ENCODE measurements around the gene PHACTR3. TPM values are rescaled to one million over a fixed set of nuclear protein-coding genes. Genes with fewer than 3 reads are reported as not detected.

Gene PHACTR3
- total and polyA plus RNA-seq, 2 of the 8 experiments (the other 6 are each of a cell fraction or from before 2014, with no cell fraction given): 0.05 to 0.13 TPM

GRCh38 chr20:59664421-59664941 lies 60.1 kb downstream of the PHACTR3 start:
- Histone ChIP-seq H2AFZ (ENCODE audit: low read length) (no peak overlapping the region), H2BK12ac (ENCODE audit: low read depth, low read length) (no peak overlapping the region), H3K9ac (replicated peaks in 1 of 4; ENCODE audit: extremely low read depth in 1 of 4, low read depth in 3 of 4, low read length in 3 of 4) (no peak overlapping the region), H3K36me3 (ENCODE audit: control insufficient read depth in 2 of 4, insufficient read depth in 4 of 4, low read length in 3 of 4) (no peaks in the 10 kb centered on the region), H3K56ac (replicated peaks; ENCODE audit: insufficient read length, low read depth, low read length) (no peak overlapping the region), H3K23ac (ENCODE audit: insufficient read length) (no peak overlapping the region), H3K27ac (ENCODE audit: low read depth, low read length) (no peak overlapping the region), H3K18ac (ENCODE audit: extremely low read depth, low read length) (no peak overlapping the region), H2BK120ac (replicated peaks; ENCODE audit: low read depth, low read length) (no peak overlapping the region), H3K4me3 (ENCODE audit: extremely low read depth in 1 of 4, insufficient read depth in 2 of 4, low read depth in 3 of 4, low read length in 4 of 4) (no peak overlapping the region), H3K4ac (replicated peaks; ENCODE audit: insufficient read length, low read depth, low read length) (no peak overlapping the region), H4K20me1 (replicated peaks in 1 of 2; ENCODE audit: control insufficient read depth in 1 of 2, insufficient read depth in 2 of 2, low read length in 2 of 2) (no peaks in the 10 kb centered on the region), H2BK20ac (ENCODE audit: low read length) (no peak overlapping the region), H3K23me2 (ENCODE audit: low read depth, low read length) (no peaks in the 10 kb centered on the region), H3K27me3 (replicated peaks in 1 of 4; ENCODE audit: control insufficient read depth in 3 of 4, extremely low read depth in 1 of 4, insufficient read depth in 3 of 4, low read length in 3 of 4) (no peaks in the 10 kb centered on the region), H4K8ac (ENCODE audit: extremely low read depth, insufficient read depth, low read length) (no peak overlapping the region), H3K4me2 (ENCODE audit: insufficient read depth in 1 of 2, low read depth in 2 of 2, low read length in 2 of 2) (no peak overlapping the region), H4K91ac (replicated peaks; ENCODE audit: insufficient read length, low read length) (no peak overlapping the region), H2BK15ac (ENCODE audit: low read length) (no peak overlapping the region), H3K9me3 (ENCODE audit: insufficient read depth in 2 of 2, low read depth in 1 of 2, low read length in 1 of 2) (peaks cover 94 to 99% of the 10 kb centered on the region in 2 experiments), H2AK5ac (ENCODE audit: low read depth, low read length) (no peak overlapping the region), H2BK5ac (ENCODE audit: low read depth, low read length) (no peak overlapping the region), H4K5ac (ENCODE audit: insufficient read length, low read depth, low read length) (no peak overlapping the region), H3K79me1 (ENCODE audit: low read depth, low read length) (no peaks in the 10 kb centered on the region), H3K4me1 (replicated peaks in 1 of 4; ENCODE audit: control insufficient read depth in 3 of 4, insufficient read depth in 4 of 4, low read length in 3 of 4) (no peaks in the 10 kb centered on the region), H3K79me2 (ENCODE audit: control insufficient read depth in 1 of 2, insufficient read depth in 2 of 2, low read length in 2 of 2) (no peaks in the 10 kb centered on the region), H3K14ac (ENCODE audit: insufficient read length) (no peak overlapping the region)
- WGBS, 2 experiments (ENCODE audit: extremely low coverage in 1 of 2, insufficient coverage in 1 of 2, insufficient read length in 1 of 2, insufficient replicate concordance in 2 of 2, low coverage in 1 of 2, low lambda C conversion rate in 2 of 2, missing lambda C conversion rate in 1 of 2): 86% methylated on average over 11 of the region's 11 CpGs; no CpG with 5 or more reads in 1 of the 2 experiments
- TF ChIP-seq SAP30 (IDR thresholded peaks at IDR 0.05; ENCODE audit: insufficient read depth, insufficient replicate concordance, low read length): no peak
- no peak for TF ChIP-seq EZH2 (IDR thresholded peaks at IDR 0.05; ENCODE audit: low read depth, low read length, severe bottlenecking)
- TF ChIP-seq FOSL1 (IDR thresholded peaks at IDR 0.05; ENCODE audit: insufficient read depth, low read depth, low read length): no peak
- TF ChIP-seq CEBPB (IDR thresholded peaks at IDR 0.05; ENCODE audit: low read depth, low read length): no peak
- no peak for TF ChIP-seq NRF1 (IDR thresholded peaks at IDR 0.05; ENCODE audit: low read depth, low read length)
- TF ChIP-seq SP2 (IDR thresholded peaks at IDR 0.05; ENCODE audit: low read length): no peak
- no peak for TF ChIP-seq PHF8 (conservative IDR thresholded peaks at IDR 0.05; ENCODE audit: low read depth, low read length)
- TF ChIP-seq MAX (IDR thresholded peaks at IDR 0.05): no peak
- no peak for TF ChIP-seq CTCF (IDR thresholded peaks at IDR 0.05; ENCODE audit: control extremely low read depth in 1 of 3, insufficient read depth in 1 of 3, low read depth in 1 of 3, low read length in 3 of 3)
- TF ChIP-seq MAFK (IDR thresholded peaks at IDR 0.05; ENCODE audit: low read depth, low read length): no peak
- no peak for TF ChIP-seq POLR2A (IDR thresholded peaks at IDR 0.05; ENCODE audit: control extremely low read depth in 1 of 2, low read depth in 2 of 2, low read length in 2 of 2)
- ChIA-PET CTCF (ENCODE audit: partially characterized antibody) (no interaction called here), POLR2A (ENCODE audit: partially characterized antibody) (no interaction called here)
- DNase-seq (ENCODE audit: low read depth in 1 of 2, low spot score in 2 of 2): no peak
- no peak for FAIRE-seq
